ENCODE measurements around the gene ILF3. TPM values are rescaled to one million over a fixed set of nuclear protein-coding genes. Genes with fewer than 3 reads are reported as not detected.

The ILF3 gene
- total RNA-seq, 2 donors from 2014 or later = 114 to 196 TPM

DNA sequence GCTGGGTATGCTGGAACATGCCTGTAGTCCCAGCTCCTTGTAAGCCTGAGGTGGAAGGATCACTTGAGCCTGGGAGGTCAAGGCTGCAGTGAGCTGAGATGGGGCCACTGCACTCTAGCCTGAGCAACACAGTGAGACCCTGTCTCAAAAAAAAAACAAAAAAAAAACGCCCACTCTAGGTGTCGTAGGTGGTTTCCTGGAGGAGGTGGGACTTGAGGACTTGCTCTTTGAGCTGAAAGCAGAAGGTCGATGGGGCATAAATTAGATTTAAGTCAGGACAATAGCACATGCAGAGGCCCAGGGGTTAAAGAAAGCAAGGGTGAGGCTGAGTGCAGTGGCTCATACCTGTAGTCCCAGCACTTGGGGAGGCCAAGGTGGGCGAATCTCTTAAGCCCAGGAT lies 12.9 kb upstream of the ILF3 start:
- H3K4me1 ChIP-seq (ENCODE audit: control insufficient read depth in 1 of 2, low read depth in 2 of 2) = peaks cover 2 to 18% of the 10 kb centered on the region in 2 donors
- H3K27me3 ChIP-seq (replicated peaks; ENCODE audit: insufficient read depth) = no peaks in the 10 kb centered on the region
- no peak for ATAC-seq (ENCODE audit: insufficient number of reproducible peaks, low FRiP score, low read depth)
- H3K36me3 ChIP-seq = peaks cover 52% of the 10 kb centered on the region
- no peak overlapping the region for H3K27ac ChIP-seq
- H3K9me3 ChIP-seq = no peaks in the 10 kb centered on the region
- TF ChIP-seq, protein P1, sequence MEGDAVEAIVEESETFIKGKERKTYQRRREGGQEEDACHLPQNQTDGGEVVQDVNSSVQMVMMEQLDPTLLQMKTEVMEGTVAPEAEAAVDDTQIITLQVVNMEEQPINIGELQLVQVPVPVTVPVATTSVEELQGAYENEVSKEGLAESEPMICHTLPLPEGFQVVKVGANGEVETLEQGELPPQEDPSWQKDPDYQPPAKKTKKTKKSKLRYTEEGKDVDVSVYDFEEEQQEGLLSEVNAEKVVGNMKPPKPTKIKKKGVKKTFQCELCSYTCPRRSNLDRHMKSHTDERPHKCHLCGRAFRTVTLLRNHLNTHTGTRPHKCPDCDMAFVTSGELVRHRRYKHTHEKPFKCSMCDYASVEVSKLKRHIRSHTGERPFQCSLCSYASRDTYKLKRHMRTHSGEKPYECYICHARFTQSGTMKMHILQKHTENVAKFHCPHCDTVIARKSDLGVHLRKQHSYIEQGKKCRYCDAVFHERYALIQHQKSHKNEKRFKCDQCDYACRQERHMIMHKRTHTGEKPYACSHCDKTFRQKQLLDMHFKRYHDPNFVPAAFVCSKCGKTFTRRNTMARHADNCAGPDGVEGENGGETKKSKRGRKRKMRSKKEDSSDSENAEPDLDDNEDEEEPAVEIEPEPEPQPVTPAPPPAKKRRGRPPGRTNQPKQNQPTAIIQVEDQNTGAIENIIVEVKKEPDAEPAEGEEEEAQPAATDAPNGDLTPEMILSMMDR (IDR thresholded peaks at IDR 0.05) = no peak
- DNase-seq (ENCODE audit: low spot score) = no peak
- no peak overlapping the region for H3K4me3 ChIP-seq

DNA sequence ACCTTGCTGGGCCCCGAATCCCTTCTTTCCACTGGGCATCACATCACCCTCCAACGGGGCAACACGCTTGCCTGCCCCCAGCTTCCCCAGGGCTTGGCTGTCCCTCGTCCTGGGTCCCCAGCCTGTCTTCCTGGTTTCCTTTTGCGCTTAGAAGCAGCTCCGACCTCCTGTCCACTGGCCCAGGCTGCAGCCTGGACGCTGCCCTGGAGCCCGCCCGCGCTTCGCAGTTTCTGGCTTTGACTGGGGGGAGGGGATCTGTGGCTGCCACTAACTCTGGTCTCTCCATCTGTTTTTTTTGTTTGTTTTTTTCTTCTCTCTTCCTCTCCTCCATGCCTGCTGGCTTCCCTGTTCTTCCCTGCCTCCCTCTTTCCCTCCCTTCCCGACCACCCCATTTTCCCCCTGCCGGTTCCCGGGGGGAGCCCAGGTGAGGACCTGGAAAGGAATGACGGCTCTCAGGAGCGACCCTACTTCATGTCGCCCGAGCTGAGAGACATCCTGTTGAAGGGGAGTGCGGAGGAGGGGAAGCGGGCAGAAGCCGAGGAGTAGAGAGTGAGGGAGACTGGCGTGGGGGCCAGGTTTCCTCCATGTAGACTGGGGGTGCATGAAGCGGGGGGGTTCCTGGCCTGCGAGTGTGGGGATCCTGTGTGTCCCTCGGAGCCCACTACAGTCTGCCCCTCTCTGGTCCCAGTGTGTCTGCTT lies 11.5 kb upstream of the ILF3 start:
- TF ChIP-seq, protein P1 (IDR thresholded peaks at IDR 0.05) = no peak
- H3K27me3 ChIP-seq (replicated peaks; ENCODE audit: insufficient read depth) = no peaks in the 10 kb centered on the region
- H3K4me3 ChIP-seq = no peak overlapping the region
- peaks cover 38% of the 10 kb centered on the region for H3K36me3 ChIP-seq
- no peak overlapping the region for H3K27ac ChIP-seq
- H3K4me1 ChIP-seq (ENCODE audit: control insufficient read depth in 1 of 2, low read depth in 2 of 2) = peaks cover 7 to 31% of the 10 kb centered on the region in 2 donors
- no peak for ATAC-seq (ENCODE audit: insufficient number of reproducible peaks, low FRiP score, low read depth)
- DNase-seq (ENCODE audit: low spot score) = no peak
- H3K9me3 ChIP-seq = no peaks in the 10 kb centered on the region

DNA sequence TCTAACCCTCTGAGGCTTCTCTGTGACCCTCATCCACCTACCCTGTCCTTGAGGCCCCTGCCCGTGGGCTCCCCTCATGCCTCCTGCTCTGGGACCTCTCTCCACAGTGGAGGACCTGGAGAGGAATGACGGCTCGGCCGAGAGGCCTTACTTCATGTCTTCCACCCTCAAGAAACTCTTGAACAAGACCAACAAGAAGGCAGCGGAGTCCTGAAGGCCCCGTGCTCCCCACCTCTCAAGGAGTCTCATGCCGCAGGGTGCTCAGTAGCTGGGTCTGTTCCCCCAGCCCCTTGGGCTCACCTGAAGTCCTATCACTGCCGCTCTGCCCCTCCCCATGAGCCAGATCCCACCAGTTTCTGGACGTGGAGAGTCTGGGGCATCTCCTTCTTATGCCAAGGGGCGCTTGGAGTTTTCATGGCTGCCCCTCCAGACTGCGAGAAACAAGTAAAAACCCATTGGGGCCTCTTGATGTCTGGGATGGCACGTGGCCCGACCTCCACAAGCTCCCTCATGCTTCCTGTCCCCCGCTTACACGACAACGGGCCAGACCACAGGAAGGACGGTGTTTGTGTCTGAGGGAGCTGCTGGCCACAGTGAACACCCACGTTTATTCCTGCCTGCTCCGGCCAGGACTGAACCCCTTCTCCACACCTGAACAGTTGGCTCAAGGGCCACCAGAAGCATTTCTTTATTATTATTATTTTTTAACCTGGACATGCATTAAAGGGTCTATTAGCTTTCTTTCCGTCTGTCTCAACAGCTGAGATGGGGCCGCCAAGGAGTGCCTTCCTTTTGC lies 10.8 kb upstream of the ILF3 start:
- no peaks in the 10 kb centered on the region for H3K27me3 ChIP-seq (replicated peaks; ENCODE audit: insufficient read depth)
- H3K27ac ChIP-seq = peak overlapping the region in 1 of 2 donors; percentile 6
- H3K4me3 ChIP-seq = no peak overlapping the region
- H3K4me1 ChIP-seq (ENCODE audit: control insufficient read depth in 1 of 2, low read depth in 2 of 2) = peaks cover 7 to 31% of the 10 kb centered on the region in 2 donors
- ATAC-seq (ENCODE audit: insufficient number of reproducible peaks, low FRiP score, low read depth) (no peak), DNase-seq (ENCODE audit: low spot score) (no peak)
- no peaks in the 10 kb centered on the region for H3K9me3 ChIP-seq
- TF ChIP-seq, protein P1 (IDR thresholded peaks at IDR 0.05) = no peak
- peaks cover 31% of the 10 kb centered on the region for H3K36me3 ChIP-seq

DNA sequence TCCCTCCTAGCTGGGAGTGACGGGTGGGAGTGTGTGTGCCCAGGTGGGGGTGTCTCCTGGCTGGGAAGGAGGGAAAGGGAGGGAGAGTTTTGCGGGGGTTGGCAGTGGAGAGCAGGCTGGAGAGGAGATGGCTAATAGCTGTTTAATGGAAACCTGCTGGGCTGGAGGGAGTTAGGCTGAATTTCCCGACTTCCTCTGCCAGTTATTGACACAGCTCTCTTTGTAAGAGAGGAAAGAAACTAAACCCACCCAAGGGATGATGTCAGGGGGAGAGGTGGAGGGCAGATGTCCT lies 10.2 kb upstream of the ILF3 start:
- H3K4me1 ChIP-seq (ENCODE audit: control insufficient read depth in 1 of 2, low read depth in 2 of 2) = peaks cover 7 to 31% of the 10 kb centered on the region in 2 donors
- H3K9me3 ChIP-seq = no peaks in the 10 kb centered on the region
- H3K4me3 ChIP-seq = no peak overlapping the region
- TF ChIP-seq, protein P1 (IDR thresholded peaks at IDR 0.05) = no peak
- no peaks in the 10 kb centered on the region for H3K27me3 ChIP-seq (replicated peaks; ENCODE audit: insufficient read depth)
- peak overlapping the region in 1 of 2 donors; percentile 6 for H3K27ac ChIP-seq
- H3K36me3 ChIP-seq = peaks cover 31% of the 10 kb centered on the region
- ATAC-seq (ENCODE audit: insufficient number of reproducible peaks, low FRiP score, low read depth) (no peak), DNase-seq (ENCODE audit: low spot score) (no peak)

DNA sequence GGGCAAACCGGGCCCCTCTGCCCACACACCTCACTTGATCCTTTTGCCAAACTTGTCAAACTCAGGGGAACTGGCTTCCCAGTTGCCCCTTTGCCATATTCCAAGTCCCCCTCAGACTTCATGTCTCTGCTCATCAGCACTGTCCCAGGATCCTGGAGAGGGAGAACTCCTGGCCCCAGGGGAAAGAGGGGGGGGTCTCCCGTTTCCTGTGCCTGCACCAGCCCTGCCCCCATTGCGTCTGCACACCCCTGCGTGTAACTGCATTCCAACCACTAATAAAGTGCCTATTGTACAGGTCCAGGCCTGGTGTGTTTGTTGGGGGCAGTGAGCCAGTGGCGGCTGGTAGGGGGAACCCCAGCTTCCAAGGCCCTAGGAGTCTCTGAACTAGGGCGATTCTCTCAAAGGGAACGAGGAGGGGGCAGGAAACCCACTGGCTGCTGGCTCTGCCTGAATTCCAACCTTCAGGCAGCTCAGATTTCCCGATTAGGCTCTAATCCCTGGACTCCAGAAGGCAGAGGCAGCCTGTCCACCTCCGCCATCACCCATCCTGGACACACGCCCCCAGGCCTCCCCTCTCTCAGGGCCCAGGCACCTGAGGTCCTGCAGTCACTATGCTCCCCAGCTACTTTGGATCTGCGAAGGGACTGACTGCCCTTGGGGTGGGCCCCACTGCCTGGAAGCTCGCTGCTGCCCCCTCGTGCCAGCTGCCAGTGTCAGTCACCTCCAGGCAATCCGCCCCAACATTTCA lies 9.7 kb upstream of the ILF3 start:
- no peaks in the 10 kb centered on the region for H3K27me3 ChIP-seq (replicated peaks; ENCODE audit: insufficient read depth)
- peaks cover 31% of the 10 kb centered on the region for H3K36me3 ChIP-seq
- peaks cover 7 to 31% of the 10 kb centered on the region in 2 donors for H3K4me1 ChIP-seq (ENCODE audit: control insufficient read depth in 1 of 2, low read depth in 2 of 2)
- no peaks in the 10 kb centered on the region for H3K9me3 ChIP-seq
- ATAC-seq (ENCODE audit: insufficient number of reproducible peaks, low FRiP score, low read depth) (peak; percentile 52), DNase-seq (ENCODE audit: low spot score) (peak; percentile 52)
- TF ChIP-seq, protein P1 (IDR thresholded peaks at IDR 0.05) = peak; percentile 66
- H3K4me3 ChIP-seq = no peak overlapping the region
- peak overlapping the region in 1 of 2 donors; percentile 6 for H3K27ac ChIP-seq

Measured in thoracic aorta (tissue), 2 donors.